NCI-H2081 (cell line): Measurements from ENCODE around the gene CUL1.
"Not testable (repeated sequence)": the region's sequence is repeated elsewhere in the genome, so short reads cannot be mapped to it uniquely, and the experiment has no call there.

Source experiments
- DNase-seq, 2 experiments: peaks; one replicate each; lab custom pipeline; 2025; lab: John Stamatoyannopoulos, UW

The CUL1 gene

DNA sequence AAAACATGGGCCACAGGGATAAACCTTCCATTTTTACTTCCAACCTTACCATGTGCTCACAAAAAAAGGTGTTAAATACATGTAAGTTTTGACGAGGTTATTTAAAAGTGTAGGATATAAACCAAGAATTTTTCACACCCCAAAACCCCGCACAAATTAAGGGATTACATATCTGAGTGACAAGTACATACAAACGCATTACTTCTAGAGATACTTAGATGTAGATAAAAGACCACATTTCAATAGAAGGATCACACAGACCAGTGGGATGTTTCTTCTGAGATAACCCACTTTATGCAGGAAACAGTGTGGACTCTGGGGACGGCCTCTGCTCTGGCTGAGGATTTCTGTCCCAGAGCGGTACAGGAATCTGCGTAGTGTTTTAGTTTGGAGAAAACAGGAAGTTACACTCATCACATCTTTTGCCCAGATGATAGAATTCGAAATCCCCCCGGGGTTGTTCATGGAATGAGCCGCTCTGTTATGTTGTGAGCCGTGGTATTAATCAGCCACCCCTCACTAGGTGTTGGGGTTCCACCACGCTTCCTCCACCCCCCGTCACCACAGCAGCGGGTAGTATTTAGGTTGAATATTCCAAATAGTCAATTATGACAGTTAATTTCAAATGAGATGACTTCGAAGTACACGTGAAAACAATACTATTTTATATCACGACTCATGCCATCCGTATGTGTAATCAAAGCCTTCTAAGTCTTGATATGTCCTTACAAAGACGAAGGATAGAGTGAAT lies 1.3 kb upstream of the CUL1 start:
- no peak for DNase-seq

DNA sequence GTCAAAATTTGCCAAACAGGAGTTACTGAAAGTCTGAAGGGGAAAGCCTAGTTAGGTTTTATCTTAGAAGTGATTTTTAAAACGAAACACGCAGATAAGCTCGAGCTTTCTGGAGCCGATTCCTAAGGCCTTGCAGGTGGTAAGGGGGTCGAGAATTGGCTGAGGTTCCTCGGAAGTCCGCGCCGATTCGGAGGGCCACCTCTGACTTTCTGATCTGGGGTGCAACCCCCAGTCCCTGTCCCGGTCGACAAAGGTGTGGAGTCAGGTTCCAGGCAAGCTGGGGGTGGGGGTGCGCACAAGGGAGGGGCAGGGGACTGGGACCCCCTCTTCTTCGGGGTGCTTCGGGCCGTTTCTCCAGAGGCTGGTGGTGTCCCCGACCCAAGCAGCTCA lies 701 bp upstream of the CUL1 start:
- DNase-seq, result peak in 1 of 2 experiments; percentile 58

DNA sequence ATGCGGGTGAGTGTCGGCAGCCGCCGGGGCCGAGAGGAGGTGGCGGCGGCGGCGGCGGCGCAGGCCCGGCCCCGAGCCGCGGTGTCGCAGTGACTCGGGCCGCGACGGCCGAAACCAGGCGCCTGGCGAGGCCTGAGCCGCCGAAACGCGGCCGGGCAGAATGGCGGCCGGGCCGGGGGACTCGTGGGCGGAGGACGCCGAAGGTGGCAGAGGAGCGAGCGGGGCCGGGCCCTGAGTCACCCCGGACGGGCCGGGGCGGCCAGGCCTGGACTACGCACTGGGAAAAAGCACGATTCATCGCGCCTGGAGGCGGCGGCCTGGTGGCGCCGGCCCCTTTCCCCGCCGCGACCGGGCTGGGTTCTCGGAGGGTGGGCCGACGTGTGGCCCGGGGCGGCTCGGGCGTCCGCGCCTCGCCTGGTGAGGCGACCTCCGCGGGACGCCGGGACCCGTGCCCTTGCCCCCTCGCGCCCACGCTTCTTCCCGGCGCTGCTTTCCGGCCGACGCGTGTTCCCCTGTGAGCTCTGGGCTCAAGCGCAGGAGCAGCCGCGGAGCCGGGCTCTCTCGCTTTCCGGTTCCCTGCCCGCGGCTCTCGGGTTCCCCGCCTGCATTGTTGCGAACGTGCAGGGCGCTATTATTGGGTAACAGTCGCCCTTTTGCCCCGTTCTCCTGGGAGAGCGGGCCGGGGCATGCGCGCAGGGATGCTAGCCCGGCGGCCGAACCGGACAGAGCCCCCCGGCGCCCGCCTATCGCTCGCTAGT lies 500 bp downstream of the CUL1 start:
- DNase-seq, result peak; percentile 16 to 74

DNA sequence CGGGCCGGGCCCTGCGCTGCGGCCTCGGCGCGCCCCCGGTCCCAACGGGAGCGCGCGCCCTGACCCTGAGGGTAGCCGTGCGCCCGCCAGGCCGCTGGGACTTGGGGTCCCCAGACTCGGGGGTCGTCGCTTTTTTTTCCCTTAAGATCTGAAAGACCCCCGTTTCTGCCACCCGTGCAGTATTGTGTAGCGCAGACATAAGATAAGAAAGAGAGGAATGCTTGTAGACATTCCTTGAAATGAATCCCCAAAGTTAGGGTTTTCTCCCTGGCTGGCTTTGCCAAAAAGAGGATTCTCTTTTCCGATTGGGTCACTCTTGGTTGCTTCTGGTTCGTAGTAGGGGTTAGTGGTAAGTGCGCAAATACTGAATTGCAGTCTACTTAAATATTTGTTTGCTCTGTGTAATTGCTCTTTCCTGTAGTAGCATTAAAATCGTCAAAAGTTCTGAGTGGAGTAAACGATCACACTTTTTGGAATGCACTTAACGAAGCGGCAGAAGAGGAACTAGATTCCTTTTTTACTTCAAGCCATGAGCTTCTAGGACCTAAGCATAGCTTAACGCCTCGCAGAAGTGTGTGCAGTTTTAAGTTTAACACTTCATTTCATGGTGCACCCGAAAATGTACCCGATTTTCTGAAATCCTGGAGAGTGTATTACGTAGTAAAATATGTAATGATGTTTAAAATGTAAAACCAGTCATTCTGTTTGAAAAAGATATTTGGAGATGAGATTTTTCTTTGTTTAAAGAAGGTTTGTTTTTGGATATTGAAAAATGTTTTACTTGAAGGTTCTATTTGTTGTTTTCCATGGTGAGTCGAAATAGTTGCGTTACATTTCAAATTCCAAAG lies 1.3 kb downstream of the CUL1 start:
- peak in 1 of 2 experiments; percentile 57 for DNase-seq

DNA sequence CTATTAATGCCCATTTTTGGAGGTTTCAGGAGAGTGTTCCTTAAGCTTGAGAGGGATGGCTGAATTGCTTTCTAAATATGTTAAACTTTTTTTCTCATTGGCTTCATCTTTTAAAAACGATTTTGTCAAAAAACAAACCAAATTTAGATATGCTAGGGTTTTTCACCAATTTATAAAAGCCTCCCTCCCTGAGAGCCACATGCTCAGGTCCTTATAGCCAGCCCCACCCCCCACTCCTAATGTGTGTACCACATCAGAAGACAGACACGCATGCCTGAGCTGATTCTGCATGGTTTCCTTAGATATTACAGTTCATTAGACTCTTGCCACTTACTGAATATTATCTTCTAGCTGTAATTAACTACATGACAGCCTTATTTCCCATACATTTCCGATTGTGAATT lies 2.0 kb downstream of the CUL1 start:
- DNase-seq, result peak in 1 of 2 experiments; percentile 11

DNA sequence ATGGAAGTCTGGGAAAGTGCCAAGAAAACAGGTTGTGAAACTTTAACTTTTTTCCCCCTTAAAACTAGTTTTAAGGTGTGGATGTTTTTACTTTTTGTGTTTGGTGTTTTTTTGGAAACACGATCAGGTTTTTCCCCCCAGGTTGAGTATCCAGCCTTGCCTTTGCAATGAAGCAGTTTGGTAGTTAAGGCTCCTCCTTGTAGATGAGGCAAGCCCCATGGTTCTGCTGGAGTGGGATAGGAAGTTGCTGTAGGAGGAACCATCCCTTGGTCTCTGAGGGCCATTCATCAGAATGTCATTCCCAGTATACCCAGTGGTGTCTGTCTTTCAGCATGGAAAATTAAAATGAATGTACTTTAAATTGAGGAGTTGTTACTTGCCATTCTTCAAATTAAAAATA lies 2.7 kb downstream of the CUL1 start:
- DNase-seq, result no peak

DNA sequence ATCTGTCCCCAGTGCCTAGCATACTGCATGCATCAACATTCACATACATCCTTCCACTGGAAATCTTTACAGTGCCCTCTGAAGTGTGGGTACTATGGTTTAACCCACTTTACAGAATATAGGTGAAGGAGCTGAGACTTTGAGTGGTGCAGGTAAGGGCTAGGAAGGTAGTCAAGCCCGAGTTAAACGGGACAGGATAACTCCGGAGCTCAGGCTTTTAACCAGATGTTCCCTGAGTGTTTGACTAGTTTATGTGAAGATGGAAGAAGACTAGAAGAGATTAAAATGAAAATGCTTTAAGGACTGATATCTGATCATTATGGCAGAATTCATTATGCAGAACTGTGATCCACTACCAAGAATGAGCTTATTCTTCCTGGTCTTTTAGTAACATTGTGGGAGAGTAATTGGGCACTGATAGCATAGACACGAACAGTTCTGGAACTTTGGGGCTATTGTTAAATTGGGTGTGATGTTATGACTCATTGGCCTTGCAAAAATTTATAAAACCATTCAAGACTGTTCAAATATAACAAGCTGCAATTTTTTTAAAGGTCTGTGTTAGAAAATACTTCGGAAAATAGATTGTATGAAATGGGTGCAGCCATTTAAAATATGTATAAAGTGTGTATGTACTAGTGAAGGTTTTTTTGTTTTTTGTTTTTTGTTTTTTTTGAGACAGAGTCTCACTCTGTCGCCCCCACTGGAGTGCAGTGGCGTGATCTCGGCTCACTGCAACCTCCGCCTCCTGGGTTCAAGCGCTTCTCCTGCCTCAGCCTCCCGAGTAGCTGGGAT lies 4.4 kb downstream of the CUL1 start:
- DNase-seq, result no peak

DNA sequence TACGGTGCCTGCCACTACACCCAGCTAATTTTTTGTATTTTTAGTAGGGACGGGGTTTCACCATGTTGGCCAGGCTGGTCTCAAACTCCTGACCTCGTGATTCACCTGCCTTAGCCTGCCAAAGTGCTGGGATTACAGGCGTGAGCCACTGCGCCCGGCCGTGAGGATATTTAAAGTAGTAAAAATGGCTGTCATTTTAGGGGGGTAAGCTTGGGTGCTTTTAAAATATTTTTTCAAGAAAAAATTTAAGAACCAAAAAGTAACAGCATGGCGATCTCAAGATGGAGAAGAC lies 4.9 kb downstream of the CUL1 start:
- DNase-seq, result not testable (repeated sequence)

DNA sequence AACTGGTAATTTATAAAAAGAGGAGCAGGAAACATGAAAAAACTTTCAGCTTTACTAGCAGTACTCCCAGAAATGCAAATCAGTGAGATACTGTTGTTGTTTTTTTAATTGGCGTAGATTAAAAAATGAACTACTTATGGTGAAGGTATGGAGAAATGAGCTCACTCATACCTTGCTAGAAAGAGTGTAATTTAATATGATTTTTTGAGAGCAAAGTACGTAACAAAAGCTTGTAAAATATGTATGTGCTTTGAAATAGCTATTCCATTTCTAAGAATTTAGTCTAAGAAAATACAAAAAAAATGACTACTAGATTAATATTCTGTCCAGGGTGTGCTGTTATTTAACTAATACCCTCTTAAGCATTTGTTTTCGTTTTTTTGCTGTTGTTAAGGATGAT lies 5.5 kb downstream of the CUL1 start:
- DNase-seq, result no peak

DNA sequence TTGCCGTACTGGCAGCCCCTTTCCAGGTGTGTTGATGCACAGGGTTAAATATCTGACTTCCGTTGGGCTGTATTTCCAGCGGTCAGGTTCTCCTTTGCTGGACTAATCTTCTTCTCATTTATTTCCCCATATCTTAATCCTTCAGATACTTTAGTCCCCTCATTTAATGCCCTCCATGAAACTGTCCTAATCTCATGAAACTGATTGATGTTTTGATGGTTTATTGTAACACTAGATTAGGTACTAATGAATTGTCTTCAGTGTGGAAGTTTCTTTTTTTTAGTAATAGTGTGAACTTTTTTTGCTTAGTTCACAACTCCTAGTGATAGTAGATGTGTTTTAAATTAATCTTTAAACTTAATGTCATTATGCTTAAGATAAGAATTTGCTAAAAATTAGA lies 6.3 kb downstream of the CUL1 start:
- DNase-seq, result no peak

DNA sequence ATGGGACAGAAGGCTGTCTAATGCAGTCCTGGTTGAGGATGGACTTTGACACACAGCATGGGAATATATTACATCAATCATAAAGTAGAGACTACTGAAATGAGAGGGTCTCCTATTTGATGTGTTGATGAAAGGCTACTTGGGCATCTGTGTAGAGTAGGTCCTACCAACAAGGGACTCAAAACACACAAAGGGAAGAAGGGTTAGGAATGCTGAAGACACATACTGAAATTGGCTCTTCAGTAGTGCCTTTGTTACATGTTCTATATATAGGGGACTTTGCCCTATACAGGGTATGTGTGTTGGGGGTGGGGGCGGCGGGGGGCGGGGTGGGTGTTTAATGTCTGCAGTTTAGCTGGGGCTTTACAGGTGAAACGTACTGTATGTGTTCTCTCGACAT lies 7.7 kb downstream of the CUL1 start:
- DNase-seq, result no peak

DNA sequence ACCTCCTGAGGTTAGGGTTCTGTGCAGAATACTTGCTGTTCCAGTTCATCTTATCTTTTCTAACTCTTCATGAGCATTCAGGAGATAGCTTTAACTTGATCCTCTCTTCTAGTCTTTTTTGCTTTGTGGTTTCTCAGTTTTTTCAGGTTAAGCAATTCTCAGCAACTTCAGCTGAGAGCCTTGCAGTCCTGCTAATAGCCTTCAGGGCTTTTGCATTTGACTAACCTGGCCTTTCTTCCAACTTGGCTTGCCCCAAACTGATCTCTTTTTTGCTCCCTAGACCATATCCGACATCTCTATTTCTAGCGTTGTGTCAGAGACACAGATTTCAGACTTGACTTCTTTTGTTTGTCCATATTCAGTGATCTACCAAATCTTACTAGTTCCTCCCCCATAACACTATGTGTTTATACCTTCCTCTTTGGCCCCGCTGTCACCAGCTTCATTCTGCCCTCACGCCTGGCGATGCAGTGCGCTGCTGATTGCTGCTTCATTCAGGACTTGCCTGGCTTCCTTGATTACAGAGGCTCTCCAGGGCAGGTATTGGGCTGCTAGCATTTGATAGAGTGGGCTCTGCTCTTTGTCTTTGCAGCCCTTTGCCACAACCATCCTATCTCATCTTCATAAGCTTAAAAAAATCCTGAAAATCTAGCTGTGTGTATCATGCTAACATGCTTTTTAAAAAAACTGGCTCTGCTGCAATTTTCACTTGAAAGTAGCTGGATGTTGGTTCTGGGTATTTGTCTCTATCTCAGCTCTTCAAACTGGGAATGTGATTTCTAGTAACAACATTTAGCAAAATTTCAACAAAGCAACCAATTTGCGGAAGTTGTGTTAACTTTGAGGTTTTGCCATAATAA lies 9.6 kb downstream of the CUL1 start:
- peak in 1 of 2 experiments; percentile 30 for DNase-seq

DNA sequence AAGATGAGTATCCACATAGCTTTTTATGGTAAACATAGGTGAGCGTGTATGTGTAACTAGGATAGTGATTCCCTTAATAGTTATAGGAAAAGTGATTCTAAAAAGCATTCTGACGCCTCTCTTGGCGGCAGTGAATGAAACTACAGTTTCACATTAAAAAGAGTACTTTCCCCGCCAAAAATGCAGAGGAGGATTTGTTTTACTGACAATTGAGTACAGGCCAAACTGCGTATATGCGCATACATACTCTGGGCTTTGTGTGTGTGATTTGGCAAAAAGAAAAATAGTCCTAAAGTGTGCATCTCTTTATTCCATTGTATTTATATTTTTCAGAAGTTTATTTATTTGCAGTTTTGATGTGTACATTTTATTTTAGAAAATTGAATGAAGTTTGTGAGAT lies 10.3 kb downstream of the CUL1 start:
- no peak for DNase-seq

DNA sequence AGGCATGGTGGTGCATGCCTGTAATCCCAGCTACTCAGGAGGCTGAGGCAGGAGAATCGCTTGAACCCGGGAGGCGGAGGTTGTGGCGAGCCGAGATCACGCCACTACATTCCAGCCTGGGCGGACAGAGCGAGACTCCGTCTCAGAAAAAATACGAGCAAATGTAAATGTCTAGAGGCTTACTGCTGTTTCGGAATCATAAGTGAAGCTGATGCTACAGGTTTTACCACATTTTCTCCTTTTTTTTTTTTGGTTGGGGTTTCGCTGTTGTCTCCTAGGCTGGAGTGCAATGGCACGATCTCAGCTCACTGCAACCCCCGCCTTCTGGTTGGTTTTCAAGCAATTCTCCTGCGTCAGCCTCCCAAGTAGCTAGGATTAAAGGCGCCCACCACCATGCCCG lies 11.7 kb downstream of the CUL1 start:
- DNase-seq, result not testable (repeated sequence)

DNA sequence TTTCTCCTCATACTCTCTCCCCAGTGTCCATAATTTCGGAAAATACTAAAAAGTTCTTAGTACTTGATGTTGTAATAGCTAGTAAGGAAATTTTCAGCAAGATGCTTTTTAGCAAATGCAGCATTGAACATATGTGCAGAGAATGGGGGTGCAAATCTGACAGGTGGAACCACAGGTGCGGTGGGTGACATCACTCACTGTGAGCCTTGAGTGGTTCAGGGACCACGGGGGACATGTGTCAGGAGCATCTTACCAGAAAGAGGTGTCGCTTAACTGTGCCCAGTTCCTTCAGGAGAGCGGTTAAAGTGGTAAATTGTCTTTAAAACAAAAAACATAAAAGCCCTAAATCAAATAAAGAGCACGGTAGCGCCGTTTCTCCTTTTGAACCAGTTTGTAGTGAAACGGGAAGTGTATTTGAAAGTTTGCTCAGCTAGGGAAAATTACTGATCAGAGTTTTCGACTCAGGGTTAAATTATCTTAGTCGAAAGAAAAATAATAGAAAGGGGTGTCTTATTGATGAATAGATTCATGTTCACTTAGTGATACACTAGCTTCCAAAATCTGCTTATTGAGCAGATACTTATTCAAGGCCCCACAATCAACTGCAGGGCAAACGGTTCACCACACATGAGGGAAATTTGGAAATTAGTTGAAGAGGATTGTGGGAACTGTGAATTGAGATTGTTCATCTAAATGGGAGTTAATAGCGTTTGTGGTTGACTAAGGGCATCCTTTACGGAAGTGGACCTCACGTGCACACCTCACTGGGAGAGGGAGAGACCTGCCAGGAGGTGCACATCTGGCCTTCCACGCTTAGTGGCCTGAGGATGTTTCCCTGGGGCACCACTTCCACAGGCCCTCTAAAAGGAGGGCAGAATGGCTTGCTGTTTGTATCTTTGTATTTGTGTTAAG lies 12.7 kb downstream of the CUL1 start:
- DNase-seq, result no peak

DNA sequence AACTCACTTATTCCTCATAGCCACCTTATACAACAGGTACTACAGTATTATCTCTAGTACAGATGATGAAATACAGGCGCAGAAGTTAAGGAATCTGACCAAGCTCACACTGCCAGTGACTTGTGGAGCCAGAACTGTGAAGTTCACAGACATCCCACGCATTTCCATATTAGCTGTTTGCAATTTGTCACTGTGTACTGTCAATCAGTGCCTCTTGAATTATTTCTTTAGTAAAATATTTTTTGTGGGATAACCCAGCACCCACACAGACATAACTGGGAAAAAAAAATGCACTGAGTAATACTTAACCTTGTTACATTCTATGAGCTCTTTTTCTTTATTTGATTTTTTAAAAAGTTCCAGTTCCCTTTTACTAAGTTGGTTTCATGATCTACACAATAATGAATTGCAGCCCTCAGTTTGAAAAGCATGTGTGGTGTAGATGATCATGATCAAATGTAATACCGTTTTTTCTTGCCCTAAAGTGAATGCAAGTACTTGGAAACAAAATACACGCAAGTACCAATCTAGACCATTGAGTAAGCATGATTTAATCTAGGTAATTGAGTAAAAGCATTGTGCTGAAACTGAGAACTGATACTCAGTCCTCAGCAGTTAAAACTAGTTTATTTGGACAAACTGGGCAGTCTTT lies 14.1 kb downstream of the CUL1 start:
- DNase-seq, result no peak

DNA sequence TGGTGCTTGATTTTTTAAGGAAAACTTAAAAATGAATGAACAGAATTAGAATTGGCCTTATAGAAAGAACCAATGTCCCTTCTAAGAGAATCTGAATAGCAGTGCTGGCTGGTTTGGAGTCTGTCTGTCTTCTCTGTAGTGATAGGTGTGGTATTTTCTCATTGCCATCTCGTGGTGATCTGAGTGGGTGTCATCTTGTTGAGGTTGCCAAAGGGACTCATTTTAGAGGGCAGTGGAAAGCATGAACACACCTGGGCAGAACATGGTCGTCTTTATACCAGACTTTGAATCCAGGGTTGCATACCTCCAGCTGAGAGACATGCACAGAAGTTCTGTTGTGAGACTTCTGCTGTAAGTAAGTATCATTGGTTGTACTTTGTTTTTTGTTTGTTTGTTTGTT lies 15.8 kb downstream of the CUL1 start:
- DNase-seq, result no peak

DNA sequence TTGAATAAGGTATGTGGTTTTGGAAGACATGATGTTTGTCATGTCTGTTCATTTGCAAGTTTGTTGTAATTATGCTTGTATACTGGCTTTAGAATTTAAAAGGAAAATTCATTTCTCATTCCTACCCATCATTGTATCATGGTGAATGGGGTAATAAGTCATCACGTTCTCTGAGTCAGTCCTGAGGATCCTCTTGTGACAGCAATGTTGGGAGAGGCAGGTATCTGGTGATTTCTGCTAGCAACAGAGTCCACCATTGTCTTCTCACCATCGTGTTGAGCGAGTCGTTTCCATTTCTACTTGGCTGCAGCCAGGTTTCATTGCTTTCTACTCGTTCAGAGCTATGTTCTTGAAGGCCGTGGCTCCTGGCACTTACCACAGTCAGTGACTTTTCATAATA lies 16.3 kb downstream of the CUL1 start:
- DNase-seq, result no peak

DNA sequence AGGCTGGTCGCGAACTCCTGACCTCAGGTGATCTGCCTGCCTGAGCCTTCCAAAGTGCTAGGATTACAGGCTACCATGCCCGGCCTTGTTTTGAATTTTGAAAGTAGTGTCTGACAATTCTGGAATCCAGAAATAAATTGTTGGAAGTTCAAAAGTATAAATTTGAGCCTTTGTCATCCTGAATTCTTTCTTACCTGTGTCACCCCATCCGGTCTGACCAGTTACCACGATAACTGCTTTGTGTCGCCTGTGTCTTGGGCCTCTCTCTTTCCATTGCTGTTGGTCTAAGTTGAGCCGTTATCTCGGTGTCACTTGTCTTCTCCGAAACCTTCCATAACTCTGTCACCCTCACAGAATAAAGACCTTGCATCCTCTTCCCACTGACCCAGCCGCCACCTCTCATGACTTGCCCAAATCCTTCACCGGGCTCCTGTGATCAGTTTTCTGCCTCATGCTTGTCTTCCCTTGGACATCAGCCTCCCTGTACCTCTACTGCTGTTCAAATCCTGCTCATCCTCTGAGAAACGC lies 18.6 kb downstream of the CUL1 start:
- DNase-seq, result no peak
